ENCODE results near the gene PRR29. TPM values are rescaled to one million over a fixed set of nuclear protein-coding genes. Genes with fewer than 3 reads are reported as not detected.

PRR29 gene
- total RNA-seq, 4 donors from 2014 or later: 0.13 TPM; not detected in 3

- peak; percentile 85 to 96 for DNase-seq
- in situ Hi-C loops (cut with MboI; ENCODE audit: low sequenced_read_pairs in 4 of 4): no loop called here
Observed at GRCh38 chr17:63960006-63960405, 38.1 kb upstream of the PRR29 start.

GRCh38 chr17:63960430-63960829 is 37.7 kb upstream of the PRR29 start:
- H3K4me1 ChIP-seq: peaks cover 77% of the 10 kb centered on the region in 2 donors
- H3K36me3 ChIP-seq: peaks cover 0 to 13% of the 10 kb centered on the region in 2 donors
- no peaks in the 10 kb centered on the region for H3K27me3 ChIP-seq
- ATAC-seq: peak; percentile 1
- no peak for DNase-seq
- H3K27ac ChIP-seq: peak overlapping the region; percentile 96 to 100 (median 99)
- intact Hi-C loops (cut with DNase I; ENCODE audit: low total_unique reads) (loop anchor here (1.0 kb wide), 1 partner anchor 14 kb away; no protein-coding TSS in a partner anchor), in situ Hi-C loops (cut with MboI; ENCODE audit: low sequenced_read_pairs in 4 of 4) (no loop called here)
- no peak for TF ChIP-seq POLR2A (IDR thresholded peaks at IDR 0.05)
- TF ChIP-seq CTCF (IDR thresholded peaks at IDR 0.05 in 4 of 5, conservative IDR thresholded peaks at IDR 0.05 in 1 of 5): no peak
- H3K4me3 ChIP-seq: peak overlapping the region; percentile 2 to 28 (median 20)
- H3K9me3 ChIP-seq: no peaks in the 10 kb centered on the region

More at GRCh38 chr17:63960006-63960405, 38.1 kb upstream of the PRR29 start:
- peak overlapping the region; percentile 96 to 100 (median 99) for H3K27ac ChIP-seq
- intact Hi-C loops (cut with DNase I; ENCODE audit: low total_unique reads): loop anchor here (1.0 kb wide), 1 partner anchor 14 kb away; no protein-coding TSS in a partner anchor
- peaks cover 79 to 82% of the 10 kb centered on the region in 2 donors for H3K4me1 ChIP-seq
- H3K9me3 ChIP-seq: no peaks in the 10 kb centered on the region
- no peaks in the 10 kb centered on the region for H3K27me3 ChIP-seq
- H3K4me3 ChIP-seq: peak overlapping the region in 3 of 4 donors; percentile 2 to 28 (median 24)
- peak; percentile 38 to 49 for ATAC-seq
- peaks cover 0 to 13% of the 10 kb centered on the region in 2 donors for H3K36me3 ChIP-seq
- TF ChIP-seq POLR2A (IDR thresholded peaks at IDR 0.05) (peak; percentile 50 to 72), CTCF (IDR thresholded peaks at IDR 0.05 in 4 of 5, conservative IDR thresholded peaks at IDR 0.05 in 1 of 5) (peak in 1 of 5 experiments; percentile 31)

GRCh38 chr17:63961355-63962212 is 36.6 kb upstream of the PRR29 start:
- H3K9me3 ChIP-seq: no peaks in the 10 kb centered on the region
- intact Hi-C loops (cut with DNase I; ENCODE audit: low total_unique reads): loop anchor here (1.0 kb wide), 1 partner anchor 25 kb away; no protein-coding TSS in a partner anchor
- H3K4me1 ChIP-seq: peaks cover 65 to 66% of the 10 kb centered on the region in 2 donors
- in situ Hi-C loops (cut with MboI; ENCODE audit: low sequenced_read_pairs in 4 of 4): no loop called here
- TF ChIP-seq CTCF (IDR thresholded peaks at IDR 0.05 in 4 of 5, conservative IDR thresholded peaks at IDR 0.05 in 1 of 5): no peak
- TF ChIP-seq POLR2A (IDR thresholded peaks at IDR 0.05): peak; percentile 27 to 56
- H3K27ac ChIP-seq: peak overlapping the region; percentile 96 to 100 (median 99)
- DNase-seq: peak; percentile 84 to 94
- no peaks in the 10 kb centered on the region for H3K27me3 ChIP-seq
- peak; percentile 63 to 65 for ATAC-seq
- peak overlapping the region in 3 of 4 donors; percentile 24 to 28 (median 25) for H3K4me3 ChIP-seq
- peaks cover 0 to 15% of the 10 kb centered on the region in 2 donors for H3K36me3 ChIP-seq

DNA sequence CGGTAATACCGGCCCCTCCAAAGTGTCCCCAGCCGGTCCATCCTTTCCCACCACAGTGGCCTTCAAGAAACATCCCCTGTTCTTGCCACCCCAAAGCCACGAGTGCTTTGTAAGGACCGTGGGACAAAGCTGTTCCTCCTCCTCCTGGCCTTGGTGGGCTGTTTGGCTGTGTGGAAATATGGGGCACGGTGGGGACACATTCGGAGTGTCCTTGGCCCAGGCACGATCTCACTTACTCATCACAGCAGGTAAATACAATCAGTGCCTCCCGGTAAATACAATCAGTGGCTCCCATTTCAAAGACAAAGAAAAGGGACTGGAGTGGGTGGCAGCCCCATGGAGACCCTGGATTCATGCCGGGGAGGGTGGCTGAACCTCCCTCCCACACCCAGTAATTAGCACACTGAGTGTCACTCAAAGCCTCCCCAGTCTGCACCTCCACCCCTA is 35.8 kb upstream of the PRR29 start:
- intact Hi-C loops (cut with DNase I; ENCODE audit: low total_unique reads) (no loop called here), in situ Hi-C loops (cut with MboI; ENCODE audit: low sequenced_read_pairs in 4 of 4) (no loop called here)
- Histone ChIP-seq H3K4me3 (no peak overlapping the region), H3K27ac (peak overlapping the region; percentile 96 to 100 (median 99)), H3K27me3 (no peaks in the 10 kb centered on the region), H3K9me3 (no peaks in the 10 kb centered on the region), H3K4me1 (peaks cover 58 to 61% of the 10 kb centered on the region in 2 donors), H3K36me3 (peaks cover 0 to 14% of the 10 kb centered on the region in 2 donors)
- TF ChIP-seq POLR2A (IDR thresholded peaks at IDR 0.05): peak in 1 of 2 donors; percentile 13
- no peak for TF ChIP-seq CTCF (IDR thresholded peaks at IDR 0.05 in 4 of 5, conservative IDR thresholded peaks at IDR 0.05 in 1 of 5)
- DNase-seq: no peak
- no peak for ATAC-seq
